H1 (cell line): ENCODE results near the gene PDE9A. TPM values are rescaled to one million over a fixed set of nuclear protein-coding genes. Genes with fewer than 3 reads are reported as not detected.

Experiments
- CTCF ChIA-PET: fragments of 300-600 bp; sonication (Branson Sonifier 250); formaldehyde crosslinking; loops from one replicate; lab custom pipeline; 2021; ENCODE audit not compliant: partially characterized antibody; lab: Charles Lee
- POLR2A ChIA-PET: fragments of 300-600 bp; sonication (Branson Sonifier 250); formaldehyde crosslinking; loops from one replicate; lab custom pipeline; 2021; ENCODE audit warnings: inconsistent platforms; ENCODE audit not compliant: partially characterized antibody; lab: Charles Lee
- DNase-seq, 2 experiments: peaks; one replicate each; pipeline versions ENCODE4 v3.0.0 to v3.0.0-alpha.2; 2010 to 2022; ENCODE audit warnings: low spot score in 2 of 2, low read depth in 1 of 2, mixed read lengths in 1 of 2
- FAIRE-seq: peaks from 2 replicates; lab custom pipeline; 2011; peaks lifted over from hg19 to GRCh38; lab: Jason Lieb, UNC
- H2AFZ ChIP-seq: 2 replicates; pipeline ENCODE4 v1.8.1; 2012; ENCODE audit warnings: low read length, inconsistent platforms
- H2AK5ac ChIP-seq: 2 replicates; pipeline ENCODE4 v1.6.1; 2013; ENCODE audit warnings: low read depth, low read length
- H2BK120ac ChIP-seq: replicated peaks from 2 replicates; pipeline ENCODE3; 2013; ENCODE audit warnings: low read depth, low read length, inconsistent platforms
- H2BK12ac ChIP-seq: 2 replicates; pipeline ENCODE4 v1.6.1; 2013; ENCODE audit warnings: low read depth, low read length
- H2BK15ac ChIP-seq: 2 replicates; pipeline ENCODE4 v1.6.1; 2013; ENCODE audit warnings: low read length
- H2BK20ac ChIP-seq: 2 replicates; pipeline ENCODE4 v1.6.1; 2013; ENCODE audit warnings: low read length
- H2BK5ac ChIP-seq: 2 replicates; pipeline ENCODE4 v1.6.1; 2013; ENCODE audit warnings: low read depth, low read length
- H3K14ac ChIP-seq: 2 replicates; pipeline ENCODE4 v1.6.1; 2013; ENCODE audit warnings: inconsistent platforms; ENCODE audit not compliant: insufficient read length
- H3K18ac ChIP-seq: 2 replicates; pipeline ENCODE4 v1.6.1; 2013; ENCODE audit warnings: low read length; ENCODE audit errors: extremely low read depth
- H3K23ac ChIP-seq: 2 replicates; pipeline ENCODE4 v1.6.1; 2013; ENCODE audit warnings: inconsistent platforms; ENCODE audit not compliant: insufficient read length
- H3K23me2 ChIP-seq: 2 replicates; pipeline ENCODE4 v1.6.1; 2013; ENCODE audit warnings: low read depth, low read length
- H3K27ac ChIP-seq: 2 replicates; pipeline ENCODE4 v1.6.1; 2011; ENCODE audit warnings: low read depth, low read length, inconsistent platforms
- H3K27me3 ChIP-seq, 4 experiments: replicated peaks in 1 of 4; 1 replicate in 1 of 4; 2 replicates in 3 of 4; pipeline versions ENCODE4 v1.6.1 to v1.8.1; 2011 to 2013; ENCODE audit warnings: low read length in 3 of 4, mild to moderate bottlenecking in 3 of 4, inconsistent platforms in 2 of 4, mixed read lengths in 2 of 4, moderate library complexity in 1 of 4; ENCODE audit not compliant: control insufficient read depth in 3 of 4, insufficient read depth in 3 of 4; ENCODE audit errors: extremely low read depth in 1 of 4
- H3K36me3 ChIP-seq, 4 experiments: 2 replicates each; pipeline versions ENCODE4 v1.6.1 to v1.8.1; 2011 to 2013; ENCODE audit warnings: mild to moderate bottlenecking in 4 of 4, low read length in 3 of 4, moderate library complexity in 2 of 4, control low read depth in 1 of 4, inconsistent platforms in 1 of 4; ENCODE audit not compliant: insufficient read depth in 4 of 4, control insufficient read depth in 2 of 4
- H3K4ac ChIP-seq: replicated peaks from 2 replicates; pipeline ENCODE3; 2013; ENCODE audit warnings: low read length, low read depth, mixed read lengths, inconsistent platforms; ENCODE audit not compliant: insufficient read length
- H3K4me1 ChIP-seq, 4 experiments: replicated peaks in 1 of 4; 1 replicate in 1 of 4; 2 replicates in 3 of 4; pipeline versions ENCODE4 v1.6.1 to v1.8.1; 2011 to 2013; ENCODE audit warnings: low read length in 3 of 4, inconsistent platforms in 2 of 4, mixed read lengths in 1 of 4; ENCODE audit not compliant: insufficient read depth in 4 of 4, control insufficient read depth in 3 of 4
- H3K4me2 ChIP-seq, 2 experiments: 2 replicates each; pipeline versions ENCODE4 v1.6.1 to v1.8.1; 2011 to 2013; ENCODE audit warnings: low read depth in 2 of 2, low read length in 2 of 2, control low read depth in 1 of 2, inconsistent platforms in 1 of 2, mild to moderate bottlenecking in 1 of 2; ENCODE audit not compliant: insufficient read depth in 1 of 2
- H3K4me3 ChIP-seq, 4 experiments: fragments of 200-600, 300-600 bp in 1 of 4; sonication (generic), shearing (Covaris generic), sonication (Bioruptor Twin) in 1 of 4; 2 replicates each; pipeline versions ENCODE4 v1.5.1 to v1.8.1; 2011 to 2016; ENCODE audit warnings: low read length in 4 of 4, low read depth in 3 of 4, control low read depth in 2 of 4, inconsistent platforms in 2 of 4, mild to moderate bottlenecking in 2 of 4, mixed read lengths in 1 of 4, moderate library complexity in 1 of 4; ENCODE audit not compliant: insufficient read depth in 2 of 4; ENCODE audit errors: extremely low read depth in 1 of 4
- H3K56ac ChIP-seq: replicated peaks from 2 replicates; pipeline ENCODE3; 2013; ENCODE audit warnings: low read depth, mild to moderate bottlenecking, mixed read lengths, low read length, inconsistent platforms; ENCODE audit not compliant: insufficient read length
- H3K79me1 ChIP-seq: 2 replicates; pipeline ENCODE4 v1.6.1; 2013; ENCODE audit warnings: low read depth, low read length, control low read depth
- H3K79me2 ChIP-seq, 2 experiments: 2 replicates each; pipeline versions ENCODE4 v1.6.1 to v1.8.1; 2012 to 2013; ENCODE audit warnings: low read length in 2 of 2, mild to moderate bottlenecking in 2 of 2, inconsistent platforms in 1 of 2; ENCODE audit not compliant: insufficient read depth in 2 of 2, control insufficient read depth in 1 of 2
- H3K9ac ChIP-seq, 4 experiments: replicated peaks in 1 of 4; 1 replicate in 1 of 4; 2 replicates in 3 of 4; pipeline versions ENCODE4 v1.6.1 to v1.8.1; 2011 to 2013; ENCODE audit warnings: low read depth in 3 of 4, low read length in 3 of 4, control low read depth in 2 of 4, mild to moderate bottlenecking in 2 of 4, moderate library complexity in 2 of 4, inconsistent platforms in 1 of 4; ENCODE audit errors: extremely low read depth in 1 of 4
- H3K9me3 ChIP-seq, 2 experiments: 2 replicates each; pipeline versions ENCODE4 v1.6.1 to v1.8.1; 2012 to 2013; ENCODE audit warnings: mild to moderate bottlenecking in 2 of 2, moderate library complexity in 2 of 2, control low read depth in 1 of 2, inconsistent platforms in 1 of 2, low read depth in 1 of 2, low read length in 1 of 2, mixed read lengths in 1 of 2; ENCODE audit not compliant: insufficient read depth in 2 of 2
- H4K20me1 ChIP-seq, 2 experiments: replicated peaks in 1 of 2; 2 replicates each; pipeline versions ENCODE3 to v1.8.1; 2011 to 2013; ENCODE audit warnings: inconsistent platforms in 2 of 2, low read length in 2 of 2, mild to moderate bottlenecking in 1 of 2; ENCODE audit not compliant: insufficient read depth in 2 of 2, control insufficient read depth in 1 of 2
- H4K5ac ChIP-seq: 2 replicates; pipeline ENCODE4 v1.6.1; 2013; ENCODE audit warnings: low read length, low read depth, mixed read lengths, inconsistent platforms; ENCODE audit not compliant: insufficient read length
- H4K8ac ChIP-seq: 2 replicates; pipeline ENCODE4 v1.8.0; 2013; ENCODE audit warnings: mild to moderate bottlenecking, moderate library complexity, low read length, inconsistent platforms; ENCODE audit not compliant: insufficient read depth; ENCODE audit errors: extremely low read depth
- H4K91ac ChIP-seq: replicated peaks from 2 replicates; pipeline ENCODE3; 2013; ENCODE audit warnings: low read length, mixed read lengths, inconsistent platforms; ENCODE audit not compliant: insufficient read length
- ASH2L ChIP-seq: fragments of 200-600, 300-600 bp; sonication (generic); IDR thresholded peaks from one replicate; pipeline ENCODE4 v1.7.1; 2017; ENCODE audit warnings: low read length
- BRCA1 ChIP-seq: IDR thresholded peaks from 2 replicates; pipeline ENCODE4 v1.6.1; 2012; ENCODE audit warnings: low read depth, low read length, improper control_type of control experiment
- CTBP2 ChIP-seq: IDR thresholded peaks from 2 replicates; pipeline ENCODE4 v1.7.0; 2011; ENCODE audit warnings: borderline replicate concordance, mild to moderate bottlenecking, moderate library complexity, mixed read lengths, low read length; ENCODE audit not compliant: insufficient read depth, insufficient read length
- HDAC2 ChIP-seq, 2 experiments: fragments of 300-600 bp in 1 of 2; sonication (generic) in 1 of 2; IDR thresholded peaks; 2 replicates each; pipeline ENCODE4 v1.6.1; 2011 to 2012; ENCODE audit warnings: low read depth in 2 of 2, low read length in 2 of 2, mild to moderate bottlenecking in 2 of 2, moderate library complexity in 2 of 2, borderline replicate concordance in 1 of 2, inconsistent platforms in 1 of 2
- JUND ChIP-seq: IDR thresholded peaks from 2 replicates; pipeline ENCODE4 v1.6.1; 2011; ENCODE audit warnings: mild to moderate bottlenecking, improper control_type of control experiment, low read length
- KDM4A ChIP-seq: IDR thresholded peaks from one replicate; pipeline ENCODE4 v1.7.1; 2012; ENCODE audit warnings: low read depth, mild to moderate bottlenecking, moderate library complexity, low read length, inconsistent platforms; ENCODE audit not compliant: severe bottlenecking
- YY1 ChIP-seq: IDR thresholded peaks from 2 replicates; pipeline ENCODE4 v1.6.1; 2011; ENCODE audit warnings: low read depth, mild to moderate bottlenecking, low read length
- WGBS, 2 experiments: shearing (Covaris generic) in 1 of 2; methylation state at CpG; one replicate each; pipeline versions ENCODE4 v1.1.6 to v1.1.7; 2013 to 2015; ENCODE audit warnings: low lambda C conversion rate in 2 of 2, mixed read lengths in 2 of 2, inconsistent platforms in 1 of 2, low coverage in 1 of 2, missing lambda C conversion rate in 1 of 2; ENCODE audit not compliant: insufficient replicate concordance in 2 of 2, insufficient coverage in 1 of 2, insufficient read length in 1 of 2; ENCODE audit errors: extremely low coverage in 1 of 2, missing lambda C conversion rate in 1 of 2; 5-methylcytosine and 5-hydroxymethylcytosine counted together
- long read RNA-seq, 2 experiments: library from RNA in 1 of 2; library from capped mRNA in 1 of 2; stranded (forward); transcript quantifications; one replicate each; pipeline ENCODE4 v2.0.0, GENCODE V29; 2021; ENCODE audit warnings: inconsistent platforms in 1 of 2
- polyA minus RNA-seq, 3 experiments: library from RNA; depleted of rRNA, polyadenylated mRNA; stranded (reverse); fragments of >200 nt; gene quantifications; 1 replicate in 2 of 3; 2 replicates in 1 of 3; pipeline ENCODE4 v1.2.3, GENCODE V29; 2011
- polyA plus RNA-seq, 7 experiments: library from polyadenylated mRNA; depleted of rRNA in 3 of 7; stranded (reverse) in 5 of 7; unstranded in 2 of 7; fragments of >200 nt in 5 of 7; fragments of 200-250 nt in 2 of 7; gene quantifications; 1 replicate in 5 of 7; 2 replicates in 1 of 7; 4 replicates in 1 of 7; pipeline versions ENCODE4 v1.2.1 to v1.2.3, GENCODE V29; 2011 to 2013; ENCODE audit warnings: missing spikeins in 2 of 7, mixed read lengths in 2 of 7
- total RNA-seq: library from RNA; stranded (reverse); fragmentation: NEBNext Ultra II Directional; extraction: Animal tissue kit (Norgen Biotek cat#: 25700); gene quantifications from 2 replicates; pipeline ENCODE4 v1.2.1, GENCODE V29; 2021

PDE9A gene
- total RNA-seq = 45.7 and 45.9 TPM in 2 replicates
- 39.2 and 46.7 TPM in 2 replicates for polyA plus RNA-seq (2011; rRNA removed)
- polyA plus RNA-seq (2011; cell fraction: cytosol; rRNA removed) = 39.6 TPM
- polyA plus RNA-seq (2011; cell fraction: nucleus; rRNA removed) = 71.9 TPM
- 36.3 to 41.3 TPM (median 40.5 TPM) in 4 replicates for polyA plus RNA-seq (2012, experiment 1 of 2)
- polyA plus RNA-seq (2012, experiment 2 of 2) = 37.8 TPM
- 28.8 TPM for polyA plus RNA-seq (2013, experiment 1 of 2)
- 30.4 TPM for polyA plus RNA-seq (2013, experiment 2 of 2)
- 22.5 and 33.8 TPM in 2 replicates for polyA minus RNA-seq (2011; rRNA and poly(A)+ RNA removed)
- 25.3 TPM for polyA minus RNA-seq (2011; cell fraction: cytosol; rRNA and poly(A)+ RNA removed)
- polyA minus RNA-seq (2011; cell fraction: nucleus; rRNA and poly(A)+ RNA removed) = 43.2 TPM
- long read RNA-seq, experiment 1, partial matches to known transcripts = 3 of 14 reads
- long read RNA-seq, experiment 1, other reads (novel, unspliced or antisense) = 7 of 14 reads
- long read RNA-seq, experiment 2, partial matches to known transcripts = 2 of 9 reads
- long read RNA-seq, experiment 2, other reads (novel, unspliced or antisense) = 3 of 9 reads

GRCh38 chr21:42653231-42654061 lies at the start of gene PDE9A:
Gene PDE9A, plus strand, starts transcription at chr21:42653621. Its CDS starts 194 bp downstream, at chr21:42653815.
- ChIA-PET CTCF (interaction anchor here (0.7 to 10.8 kb wide), 20 partner anchors 8 to 208 kb away, joined by 3 to 112 read pairs (median 5); no protein-coding TSS in a partner anchor), POLR2A (interaction anchor here (0.9 to 2.1 kb wide), 8 partner anchors 8 to 628 kb away, joined by 3 to 6 read pairs (median 4); no protein-coding TSS in a partner anchor)
- H2BK12ac ChIP-seq = 0 out of 2 replicates have a peak within 1 kb of the TSS, but pooled peaks have one; percentile 84
- no peak within 1 kb of the TSS for H3K23ac ChIP-seq
- FAIRE-seq (no peak), DNase-seq (peak in 1 of 2 experiments; percentile 70)
- peaks cover 0 to 4% (median 0%) of the 10 kb centered on the region in 4 experiments; a peak in 3 of 8 replicates for H3K36me3 ChIP-seq
- H3K4me2 ChIP-seq = peak within 1 kb of the TSS; percentile 96 to 98
- peaks cover 21 to 25% of the 10 kb centered on the region in 2 experiments for H4K20me1 ChIP-seq
- H3K23me2 ChIP-seq = peaks cover 12% of the 10 kb centered on the region; the same call in 1 of the 2 replicates
- H3K14ac ChIP-seq = no peak within 1 kb of the TSS
- H3K56ac ChIP-seq = peak within 1 kb of the TSS; percentile 79
- 0 out of 2 replicates have a peak within 1 kb of the TSS, but pooled peaks have one; percentile 31 for H3K27ac ChIP-seq
- peaks cover 21% of the 10 kb centered on the region for H3K79me1 ChIP-seq
- H4K5ac ChIP-seq = peak within 1 kb of the TSS; percentile 54
- no peaks in the 10 kb centered on the region; a peak in 2 of 7 replicates for H3K27me3 ChIP-seq
- peaks cover 13 to 43% (median 37%) of the 10 kb centered on the region in 4 experiments for H3K4me1 ChIP-seq
- H2AK5ac ChIP-seq = no peak within 1 kb of the TSS
- peak within 1 kb of the TSS; percentile 86 for H4K8ac ChIP-seq
- H2BK20ac ChIP-seq = peak within 1 kb of the TSS; percentile 86; the same call in 1 of the 2 replicates
- H3K9ac ChIP-seq = peak within 1 kb of the TSS in 3 of 4 experiments; percentile 42 to 70 (median 53); a peak in 5 of 7 replicates
- no peak within 1 kb of the TSS for H3K4ac ChIP-seq
- 1% methylated on average over 20 of the region's 91 CpGs; no CpG with 5 or more reads in 1 of the 2 experiments for WGBS, 2 experiments
- H2BK5ac ChIP-seq = peak within 1 kb of the TSS; percentile 60; the same call in 1 of the 2 replicates
- peak within 1 kb of the TSS; percentile 75 for H4K91ac ChIP-seq
- no peaks in the 10 kb centered on the region for H3K9me3 ChIP-seq
- peak within 1 kb of the TSS; percentile 71 for H3K18ac ChIP-seq
- no peak within 1 kb of the TSS for H2BK120ac ChIP-seq
- H3K79me2 ChIP-seq = peaks cover 0 to 41% of the 10 kb centered on the region in 2 experiments; a peak in 2 of 4 replicates
- no peak within 1 kb of the TSS for H2BK15ac ChIP-seq
- peak within 1 kb of the TSS; percentile 26; the same call in 1 of the 2 replicates for H2AFZ ChIP-seq
- peak within 1 kb of the TSS; percentile 64 to 94 (median 78) for H3K4me3 ChIP-seq
- TF ChIP-seq BRCA1 (no peak), CTBP2 (no peak), KDM4A (peak; percentile 84), YY1 (no peak), HDAC2 (IDR thresholded peaks at IDR 0.05; ENCODE audit: borderline replicate concordance in 1 of 2, low read depth in 2 of 2, low read length in 2 of 2) (no peak), ASH2L (peak; percentile 59), JUND (no peak)
